Activated CD4-positive, CD25-positive, alpha-beta regulatory T cell (primary cell): ENCODE results near the gene PDZD4.

Experiments
- DNase-seq, 4 experiments: peaks; one replicate each; lab custom pipeline; 2025; lab: John Stamatoyannopoulos, UW

The PDZD4 gene

DNA sequence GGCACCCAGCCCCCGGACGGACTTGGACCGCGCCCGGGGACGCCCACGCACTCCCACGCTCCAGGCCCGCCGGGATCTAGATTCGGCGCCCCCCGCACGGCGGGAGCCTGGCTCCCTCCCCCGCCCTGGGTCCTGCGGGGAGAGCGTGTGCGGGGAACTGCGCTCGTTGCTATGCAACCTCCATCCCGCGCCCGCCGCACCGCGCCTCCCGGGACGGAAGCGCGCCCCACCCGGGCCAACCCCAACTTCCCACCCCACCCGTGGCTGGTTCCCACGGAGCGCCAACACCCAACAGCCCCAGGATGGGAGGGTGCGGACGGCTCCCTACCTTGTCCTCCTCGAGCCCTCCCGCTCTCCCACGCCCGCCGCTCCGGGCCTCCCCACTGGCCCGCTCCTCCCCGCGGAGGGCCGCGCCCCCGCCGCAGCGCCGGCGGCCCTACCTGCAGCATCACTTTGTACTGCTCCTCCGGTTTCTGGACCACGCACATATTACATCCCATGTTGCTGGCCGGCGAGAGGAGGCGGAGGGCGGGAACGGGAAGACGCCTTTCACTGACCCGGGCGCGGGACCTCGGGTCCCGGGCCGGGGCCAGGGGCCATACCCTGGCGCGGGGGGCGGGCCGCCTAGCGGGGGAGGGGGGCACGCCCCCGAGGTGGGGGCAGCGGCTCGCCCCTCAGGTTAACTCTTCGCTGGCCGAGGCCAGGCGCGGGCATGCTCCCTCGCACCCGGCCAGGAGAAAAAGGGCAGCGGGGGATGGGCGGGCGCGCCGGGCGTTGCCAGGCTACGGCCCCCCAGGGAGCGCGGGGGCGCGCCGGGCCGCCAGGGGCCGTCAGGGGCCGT, at the start of gene PDZD4:
TSS of gene PDZD4 (minus strand) at position 746 of the 841 bp plus-strand sequence. CDS start at position 500, 246 bp downstream.
- DNase-seq = no peak

DNA sequence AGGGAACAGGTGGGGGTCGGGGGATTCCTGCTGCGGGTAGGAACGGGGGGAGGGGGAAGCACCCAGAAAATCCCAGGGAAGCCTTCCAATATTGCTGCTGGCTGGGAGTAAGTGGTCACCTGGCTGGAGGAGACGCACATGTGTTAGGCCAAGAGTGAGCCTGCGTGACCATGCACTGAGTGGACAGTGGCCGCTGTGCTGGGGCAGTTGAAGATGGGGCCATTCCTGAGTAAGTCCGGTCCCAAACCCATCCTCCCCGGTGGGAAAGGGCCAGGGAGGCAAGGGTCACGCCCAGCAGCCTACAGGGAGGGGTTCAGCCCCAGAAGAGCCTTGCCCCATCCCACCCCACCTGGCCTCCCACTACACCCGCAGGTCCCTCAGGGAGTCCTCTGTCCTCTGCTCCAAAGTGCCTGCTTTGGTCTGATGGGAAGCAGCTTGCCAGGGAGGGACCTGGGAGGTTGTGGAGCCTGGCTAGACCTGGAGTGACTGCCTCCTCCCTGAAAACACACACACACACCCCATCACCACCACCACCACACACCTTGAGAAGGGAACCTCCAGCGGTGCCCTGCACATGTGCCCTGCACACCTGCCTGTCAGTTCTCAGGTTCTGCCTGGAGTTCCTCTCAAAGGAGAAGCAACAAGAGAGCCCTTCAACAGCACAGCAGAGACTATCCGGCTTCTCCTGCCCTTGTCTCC, 49.5 kb upstream of the PDZD4 start:
- DNase-seq = no peak

GRCh38 chrX:153878969-153879653, 48.8 kb upstream of the PDZD4 start:
- DNase-seq = no peak

GRCh38 chrX:153878345-153878744, 48.0 kb upstream of the PDZD4 start:
- DNase-seq = no peak

- no peak for DNase-seq
Measured at GRCh38 chrX:153877571-153878261, 47.4 kb upstream of the PDZD4 start.

- DNase-seq = no peak
Measured at GRCh38 chrX:153876112-153876491, 45.8 kb upstream of the PDZD4 start.

DNA sequence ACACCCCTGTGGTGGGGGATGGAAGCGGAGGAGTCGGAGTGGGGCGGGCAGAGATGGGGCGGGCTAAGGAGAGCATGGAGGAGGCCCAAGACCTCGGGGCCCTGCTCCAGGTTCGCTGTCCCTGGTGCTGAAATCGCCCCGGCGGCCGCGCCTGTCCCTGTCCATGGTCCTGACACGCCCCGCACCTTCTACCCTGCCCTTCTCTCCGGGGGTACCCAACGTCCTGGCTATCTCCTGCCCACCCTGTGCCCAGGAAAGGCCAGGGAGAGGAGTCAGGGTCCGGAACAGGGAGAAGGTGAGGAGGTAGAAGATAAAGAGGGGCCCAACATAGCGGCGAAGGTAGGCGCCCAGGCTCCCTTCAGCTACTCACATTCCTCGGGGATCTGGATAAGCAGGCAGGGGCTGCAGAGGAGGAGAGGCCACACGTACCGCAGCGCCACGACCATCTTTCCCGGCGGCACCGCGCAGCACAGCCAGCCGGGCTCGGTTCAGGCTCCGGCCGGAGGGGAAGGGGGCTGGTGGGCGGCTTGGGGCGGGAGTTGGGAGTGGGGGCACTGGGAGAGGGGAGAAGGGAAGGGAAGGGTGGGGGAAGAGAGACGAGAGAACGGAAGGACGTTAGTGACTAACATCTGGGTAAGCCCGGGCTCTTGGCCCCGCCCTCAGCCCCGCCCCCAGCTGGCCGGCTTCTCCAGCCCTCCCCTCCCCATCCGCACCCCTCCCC, 45.2 kb upstream of the PDZD4 start:
- DNase-seq = peak; percentile 25 to 37 (median 28)

GRCh38 chrX:153874366-153875125, 44.2 kb upstream of the PDZD4 start:
- DNase-seq = no peak

- no peak for DNase-seq
Measured at GRCh38 chrX:153874085-153874365, 43.7 kb upstream of the PDZD4 start.

DNA sequence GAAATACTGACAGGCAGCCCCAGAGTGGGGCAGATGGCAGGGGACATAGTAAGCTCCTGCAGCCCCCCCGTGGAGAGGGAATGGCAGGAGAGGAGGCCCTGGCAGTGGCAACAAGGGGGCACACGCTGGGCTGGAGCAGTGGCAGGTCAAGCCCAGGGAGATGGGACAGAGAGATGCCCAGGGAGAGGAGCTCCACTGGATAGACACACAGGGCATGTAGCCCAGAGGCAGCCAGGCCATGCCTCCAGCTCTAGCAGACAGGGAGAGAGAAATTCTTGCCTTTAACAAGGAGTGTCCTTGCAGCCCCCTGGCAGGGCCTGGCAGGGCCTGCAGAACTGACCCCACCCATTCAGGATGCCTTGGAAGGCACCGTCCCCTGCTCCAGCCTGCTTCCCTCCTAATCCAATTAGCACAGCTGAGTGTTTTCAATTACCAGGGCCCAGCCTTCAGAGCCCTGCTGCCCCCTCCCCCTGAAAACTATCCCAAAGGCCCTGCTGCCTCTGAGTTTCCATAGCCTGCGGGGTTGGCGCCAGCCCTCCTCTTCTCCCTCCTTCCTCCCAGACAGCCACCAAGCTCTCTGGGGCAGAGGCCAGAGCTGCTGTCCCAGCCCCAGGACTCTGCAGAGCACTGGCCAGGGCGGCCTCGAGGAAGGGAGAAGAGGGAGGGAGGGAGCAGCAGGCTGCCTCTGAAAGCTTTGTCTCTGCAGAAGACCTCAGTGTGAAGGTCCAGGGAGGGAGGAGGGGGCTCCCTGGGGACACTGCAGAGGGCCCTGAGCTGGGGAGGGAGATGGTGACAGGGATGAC, 43.1 kb upstream of the PDZD4 start:
- no peak for DNase-seq

DNA sequence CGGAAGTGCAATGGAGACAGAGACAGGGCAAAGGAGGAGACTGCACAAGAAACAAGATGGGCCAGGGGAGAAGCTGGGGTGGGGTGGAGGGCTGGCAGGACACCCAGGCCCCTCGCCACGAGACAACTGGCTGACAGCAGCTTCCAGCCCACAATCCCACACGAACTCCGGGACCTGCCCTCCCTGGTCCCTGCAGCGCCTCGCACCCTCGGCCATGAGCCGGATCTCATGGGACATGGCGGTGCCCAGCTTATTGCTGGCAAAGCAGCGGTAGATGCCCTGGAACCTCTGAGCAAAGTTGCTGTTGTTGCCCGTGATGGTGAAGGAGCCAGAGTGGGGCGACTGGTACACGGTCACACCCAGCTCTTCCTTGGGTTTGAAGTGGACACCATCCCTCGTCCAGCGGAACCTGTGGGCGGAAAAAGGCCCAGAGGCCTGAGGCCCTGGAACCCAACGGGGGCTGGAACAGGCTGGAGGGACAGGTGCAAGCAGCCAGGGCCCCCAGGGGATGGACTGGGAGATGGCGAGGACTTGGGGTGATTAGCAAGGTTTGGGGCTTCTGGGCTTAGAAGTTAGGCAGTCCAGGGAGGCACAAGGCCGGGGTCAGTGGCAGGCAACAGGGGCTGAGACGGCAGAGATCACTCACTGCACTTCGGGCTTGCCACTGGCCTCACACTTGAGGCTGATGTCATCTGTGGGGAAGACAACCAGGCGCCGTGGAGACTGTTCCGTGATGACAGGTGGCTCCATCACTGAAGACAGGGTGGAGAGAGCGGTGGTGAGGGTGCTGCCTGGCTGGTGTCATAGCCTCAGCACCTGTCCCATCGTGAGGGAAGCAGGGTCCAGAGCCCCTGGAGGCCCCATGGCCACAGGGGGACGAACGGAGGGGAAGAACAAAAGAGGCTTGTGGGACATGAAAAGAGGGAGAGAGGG, 41.9 kb upstream of the PDZD4 start:
- no peak for DNase-seq

- DNase-seq = no peak
Measured at GRCh38 chrX:153871451-153871850, 41.1 kb upstream of the PDZD4 start.

GRCh38 chrX:153870791-153871360, 40.5 kb upstream of the PDZD4 start:
- no peak for DNase-seq

DNA sequence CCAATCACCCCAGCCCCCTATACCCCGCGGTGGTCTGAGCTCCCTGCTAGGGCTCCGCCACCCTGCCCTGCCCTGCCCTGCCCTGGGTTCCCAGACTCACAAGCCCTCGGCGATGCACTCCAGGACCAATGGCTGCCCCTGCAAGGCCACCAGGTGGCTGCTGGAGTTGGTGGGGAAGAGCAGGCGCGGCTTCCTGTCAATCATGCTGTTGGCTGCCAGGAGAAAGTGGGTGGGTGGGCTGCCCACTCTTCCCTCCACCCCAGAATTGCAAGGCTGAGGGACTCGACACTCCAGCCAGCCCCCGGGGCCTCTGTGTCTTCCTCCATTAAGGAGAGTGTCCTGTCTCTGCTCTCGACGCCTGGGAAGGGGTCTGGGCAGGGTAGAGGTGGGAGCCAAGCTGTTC, 39.9 kb upstream of the PDZD4 start:
- DNase-seq = no peak

- DNase-seq = no peak
Measured at GRCh38 chrX:153869473-153870287, 39.3 kb upstream of the PDZD4 start.

GRCh38 chrX:153868576-153869472, 38.5 kb upstream of the PDZD4 start:
- DNase-seq = no peak

DNA sequence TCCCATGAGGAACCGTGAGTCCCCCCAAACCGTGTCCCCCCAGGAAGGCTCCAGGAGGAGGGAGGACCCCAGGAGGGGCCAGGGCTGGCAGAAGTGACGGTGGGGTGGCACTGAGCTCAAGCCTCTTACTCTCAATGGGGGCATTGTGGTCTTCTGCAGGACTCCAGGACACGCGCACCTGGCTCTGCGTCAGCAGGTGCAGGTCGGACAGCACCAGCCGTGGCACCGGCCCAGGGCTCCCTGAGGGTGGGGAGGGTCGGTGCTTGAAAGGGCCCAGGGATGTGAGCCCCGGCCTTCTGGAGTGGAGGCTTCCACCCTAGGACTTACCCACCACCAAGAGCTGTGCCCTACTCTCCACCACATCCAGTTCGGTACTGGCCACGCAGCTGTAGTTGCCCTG, 37.3 kb upstream of the PDZD4 start:
- DNase-seq = no peak
